HK-2 (cell line): ENCODE results near the gene PALM.
"Not testable (repeated sequence)": the region's sequence is repeated elsewhere in the genome, so short reads cannot be mapped to it uniquely, and the experiment has no call there.

Source experiments
- DNase-seq: peaks from one replicate; pipeline ENCODE4 v3.0.0-alpha.2; 2018; ENCODE audit not compliant: unreplicated experiment

PALM gene

GRCh38 chr19:709196-709964 is 645 bp downstream of the PALM start:
- DNase-seq, result no peak

GRCh38 chr19:709965-710571 is 1.3 kb downstream of the PALM start:
- no peak for DNase-seq

GRCh38 chr19:710767-711166 is 2.0 kb downstream of the PALM start:
- no peak for DNase-seq

DNA sequence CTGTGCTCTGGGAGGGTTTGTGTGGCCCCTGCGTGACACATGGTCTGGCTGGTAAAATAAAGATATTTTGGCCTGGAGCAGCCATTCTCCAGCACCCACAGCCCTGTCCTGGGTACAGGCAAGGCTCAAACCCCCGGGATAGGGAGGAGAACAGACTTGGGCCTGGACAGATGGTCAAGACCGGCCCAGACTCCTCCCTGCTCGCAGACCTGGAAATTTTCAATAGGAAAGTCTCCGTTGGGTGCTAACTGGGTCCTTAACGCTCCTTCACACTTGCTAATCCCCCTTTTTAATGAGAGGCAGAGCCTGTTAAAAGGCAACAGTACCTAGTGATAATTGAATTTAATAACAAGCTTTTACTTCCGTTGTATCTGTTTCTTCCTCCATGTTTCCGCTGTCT is 2.5 kb downstream of the PALM start:
- DNase-seq, result no peak

DNA sequence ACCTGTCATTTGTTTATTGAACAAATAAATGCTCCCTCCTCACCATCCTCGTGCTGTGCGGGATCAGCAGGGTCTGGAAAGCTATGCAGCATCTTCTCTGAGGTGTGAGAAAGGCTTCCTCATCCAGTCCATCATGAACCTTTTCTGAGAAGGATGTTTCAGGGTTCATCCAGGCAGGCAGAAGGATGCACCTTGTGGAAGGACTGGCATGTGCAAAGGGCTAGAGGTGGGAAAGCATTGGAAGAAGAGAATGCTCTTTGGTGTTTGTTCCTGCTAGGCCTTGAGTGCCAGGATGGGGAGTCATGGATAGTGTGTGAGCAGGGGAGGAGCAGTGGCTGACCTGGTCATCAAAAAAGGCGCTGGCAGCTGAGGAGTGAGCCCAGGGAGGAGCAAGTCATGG is 6.6 kb downstream of the PALM start:
- no peak for DNase-seq

DNA sequence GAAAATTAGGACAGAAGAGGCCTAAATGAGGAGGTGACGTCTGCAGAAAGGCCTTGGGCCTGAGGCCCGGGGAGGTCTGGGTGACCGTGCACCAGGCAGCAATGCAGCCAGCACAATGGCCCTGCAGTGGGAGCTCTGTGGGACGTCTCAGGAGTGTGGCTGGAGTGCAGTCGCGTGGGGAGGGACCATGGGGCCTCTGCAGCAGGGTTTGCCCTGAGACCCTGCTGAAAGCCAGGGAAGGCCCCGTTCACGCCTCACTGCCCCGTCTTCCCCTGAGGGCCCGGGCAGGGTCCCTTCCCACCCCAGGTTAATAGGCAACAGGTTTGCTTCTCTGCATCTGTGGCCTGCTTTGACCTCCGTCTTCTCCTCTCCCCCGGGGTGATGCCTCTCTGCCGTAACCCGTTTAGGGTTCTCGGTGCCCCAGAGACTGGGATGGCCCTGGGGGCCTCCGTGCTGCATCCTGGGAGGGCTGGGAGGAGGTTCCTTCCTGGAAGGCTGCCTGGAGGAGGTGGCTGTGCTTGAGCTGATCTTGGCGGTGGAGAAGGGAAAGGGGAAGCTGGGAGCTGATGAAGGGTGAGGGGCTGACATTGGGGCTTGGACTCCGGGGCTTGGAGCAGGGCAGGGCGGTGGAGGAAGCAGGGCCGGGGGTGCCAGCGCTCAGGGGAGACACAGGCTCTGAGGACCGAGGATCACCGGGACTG is 9.7 kb downstream of the PALM start:
- no peak for DNase-seq

DNA sequence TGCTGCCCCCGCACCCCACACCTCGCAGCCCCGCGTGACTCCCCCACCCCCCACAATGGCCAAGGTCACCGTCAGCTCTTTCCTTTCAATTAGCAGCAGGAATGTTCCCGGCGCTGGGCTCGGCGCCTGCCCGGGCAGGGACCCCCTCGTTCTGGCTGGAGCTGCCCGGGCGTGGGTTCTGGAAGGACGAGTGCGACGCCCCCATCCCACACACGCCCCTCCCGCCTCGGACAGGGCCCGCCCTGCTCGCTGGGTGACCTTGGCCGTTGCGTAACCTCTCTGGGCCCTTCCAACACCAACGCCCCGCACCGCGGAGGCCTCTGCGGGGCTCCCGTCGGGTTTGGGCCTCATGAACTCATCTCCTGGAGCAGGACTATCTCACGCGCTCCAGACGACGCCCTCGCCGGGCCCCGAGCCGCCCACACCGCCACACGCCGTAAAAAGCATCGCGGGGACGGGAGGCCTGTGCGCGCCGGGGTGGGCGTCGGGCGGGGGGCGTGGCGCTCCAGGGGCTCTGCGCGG is 10.3 kb downstream of the PALM start:
- DNase-seq, result no peak

GRCh38 chr19:719636-720344 is 11.1 kb downstream of the PALM start:
- no peak for DNase-seq

- no peak for DNase-seq
These were observed 11.8 kb downstream of the PALM start for GRCh38 chr19:720345-721160.

DNA sequence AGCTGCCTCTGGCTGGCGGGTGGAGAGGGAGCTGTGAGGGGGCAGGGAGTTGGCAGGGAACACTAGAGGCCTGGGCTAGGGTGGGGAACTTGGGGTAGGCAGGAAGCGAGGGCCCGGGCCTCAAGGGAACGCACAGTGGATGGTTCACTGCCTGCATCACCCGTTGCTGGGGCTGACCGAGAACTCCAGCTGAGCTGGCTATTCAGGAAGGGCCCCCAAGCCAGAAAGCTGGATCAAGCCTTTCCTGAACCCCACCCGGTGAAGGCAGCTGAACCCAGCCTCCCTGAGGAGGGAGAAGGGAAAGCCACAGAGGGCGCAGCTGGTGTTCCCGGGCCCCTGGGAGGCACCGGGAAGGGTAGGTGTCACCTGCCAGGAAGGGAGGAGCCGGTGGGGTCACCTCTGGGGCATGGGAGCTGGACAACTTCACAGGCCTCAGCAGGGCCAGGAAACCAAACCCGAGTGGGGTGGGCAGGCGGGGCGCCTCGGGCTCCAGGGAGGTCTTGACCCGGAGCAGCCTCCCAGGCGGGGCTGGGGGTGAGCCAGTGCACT is 13.9 kb downstream of the PALM start:
- DNase-seq, result no peak

- DNase-seq, result no peak
These were observed 14.5 kb downstream of the PALM start for GRCh38 chr19:723247-723646.

DNA sequence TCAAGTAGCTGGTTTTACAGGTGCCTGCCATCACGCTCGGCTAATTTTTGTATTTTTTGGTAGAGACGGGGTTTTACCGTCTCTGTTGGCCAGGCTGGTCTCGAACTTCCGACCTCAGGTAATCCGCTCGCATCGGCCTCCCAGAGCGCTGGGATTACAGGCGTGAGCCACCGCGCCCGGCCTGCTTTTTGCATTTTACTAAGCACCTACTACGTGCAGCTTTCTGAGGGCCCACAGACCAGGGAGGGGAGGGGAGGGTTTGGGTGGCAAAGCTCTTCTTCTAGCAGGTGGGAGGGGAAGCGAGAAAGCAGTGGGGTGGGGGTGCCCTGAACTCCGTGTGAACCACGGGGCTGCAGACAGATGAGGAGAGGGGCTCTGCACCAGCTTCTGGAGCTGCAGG is 15.0 kb downstream of the PALM start:
- DNase-seq, result no peak

DNA sequence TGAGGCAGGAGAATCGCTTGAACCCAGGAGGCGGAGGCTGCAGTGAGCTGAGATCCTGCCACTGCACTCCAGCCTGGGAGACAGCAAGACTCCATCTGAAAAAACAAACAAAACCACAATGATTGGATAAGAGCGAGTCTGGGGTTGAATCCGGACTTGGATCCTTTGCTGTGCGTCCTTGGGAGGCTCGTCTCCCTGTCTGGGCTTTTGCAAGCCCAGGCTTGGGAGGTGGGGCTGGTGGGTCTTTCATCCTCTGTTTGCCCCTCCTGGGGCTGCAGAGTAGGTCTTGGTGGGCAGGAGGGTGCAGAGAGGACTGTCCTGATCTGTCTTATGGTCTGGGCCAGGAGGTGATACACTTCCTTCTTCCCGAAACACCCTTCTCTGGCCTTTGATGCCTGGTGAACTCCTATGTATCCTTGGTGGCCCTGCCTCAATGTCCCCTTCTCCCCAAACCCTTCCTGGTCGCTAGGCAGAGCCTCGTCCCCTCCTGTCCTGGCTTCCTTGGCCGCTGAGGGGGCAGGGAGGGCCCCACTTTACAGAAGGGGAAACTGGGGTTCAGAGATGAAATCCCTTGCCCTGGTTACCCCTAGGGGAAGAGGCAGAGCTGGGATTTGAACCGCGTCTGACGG is 16.8 kb downstream of the PALM start:
- no peak for DNase-seq

DNA sequence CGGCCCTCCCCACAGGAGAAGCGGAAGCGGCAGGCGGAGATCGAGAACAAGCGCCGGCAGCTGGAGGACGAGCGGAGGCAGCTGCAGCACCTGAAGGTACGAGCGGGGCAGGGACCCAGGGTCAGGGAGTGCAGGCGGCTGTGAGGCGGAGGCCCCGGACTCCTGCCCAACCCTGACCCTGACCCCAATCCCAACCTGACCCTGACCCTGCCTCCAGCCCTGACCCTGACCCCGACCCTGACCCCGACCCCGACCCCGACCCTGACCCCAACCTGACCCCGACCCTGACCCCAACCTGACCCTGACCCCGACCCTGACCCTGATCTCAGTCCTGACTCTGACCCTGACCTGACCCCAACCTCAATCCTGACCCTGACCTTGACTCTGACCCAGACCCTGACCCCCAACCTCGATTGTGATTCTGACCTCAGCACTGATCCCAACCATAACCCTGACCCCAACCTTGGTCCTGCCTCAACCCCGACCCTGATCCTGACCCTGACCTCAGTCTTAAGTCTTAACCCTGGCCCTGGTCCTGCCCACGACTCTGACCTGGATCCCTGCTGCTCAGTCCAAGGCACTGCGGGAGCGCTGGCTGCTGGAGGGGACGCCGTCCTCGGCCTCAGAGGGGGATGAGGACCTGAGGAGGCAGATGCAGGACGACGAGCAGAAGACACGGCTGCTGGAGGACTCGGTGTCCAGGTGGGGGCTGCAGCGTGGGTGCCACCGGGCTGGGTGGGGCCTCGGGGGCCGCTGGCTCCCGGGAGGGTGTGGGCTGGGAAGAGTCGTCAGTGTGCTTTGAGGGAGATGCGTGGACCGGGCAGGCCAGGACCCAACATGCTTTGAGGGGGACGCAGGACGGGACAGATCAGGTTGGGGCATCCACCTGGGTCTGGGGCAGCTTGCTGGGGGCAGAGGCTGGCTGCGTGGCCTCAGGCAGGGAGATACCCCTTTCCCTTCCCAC is 18.5 kb downstream of the PALM start:
- DNase-seq, result no peak

GRCh38 chr19:728011-728410 is 19.3 kb downstream of the PALM start:
- DNase-seq, result no peak

- not testable (repeated sequence) for DNase-seq
These were observed 20.8 kb downstream of the PALM start for GRCh38 chr19:729564-729963.

- no peak for DNase-seq
These were observed 21.4 kb downstream of the PALM start for GRCh38 chr19:729965-730668.

GRCh38 chr19:731000-731399 is 22.3 kb downstream of the PALM start:
- no peak for DNase-seq
